ENCODE measurements around the gene TANK. TPM values are rescaled to one million over a fixed set of nuclear protein-coding genes. Genes with fewer than 3 reads are reported as not detected.

Gene TANK
- polyA plus RNA-seq, 3 donors = 72.7 to 91.7 (median 73.5) TPM

GRCh38 chr2:161283926-161284325 lies 123.7 kb downstream of the TANK start:
- no CpG with 5 or more reads among the region's 1 CpG for WGBS (ENCODE audit: insufficient coverage)
- H3K9ac ChIP-seq (ENCODE audit: insufficient read depth, low read length, poor library complexity, severe bottlenecking) = no peak overlapping the region
- Mint-ChIP-seq H3K9me3 (peaks cover 3 to 10% (median 7%) of the 10 kb centered on the region in 7 donors), H3K36me3 (no peaks in the 10 kb centered on the region), H3K4me1 (no peaks in the 10 kb centered on the region), H3K4me3 (no peak overlapping the region), H3K27me3 (ENCODE audit: low read depth in 3 of 3) (no peaks in the 10 kb centered on the region), H3K27ac (no peak overlapping the region)
- no peak overlapping the region for H3K4me2 ChIP-seq (replicated peaks; ENCODE audit: extremely low read depth, low read length, poor library complexity, severe bottlenecking)
- no peaks in the 10 kb centered on the region for H3K36me3 ChIP-seq (replicated peaks in 1 of 2; ENCODE audit: control insufficient read depth in 1 of 2, insufficient read depth in 2 of 2, low read length in 2 of 2)
- no peaks in the 10 kb centered on the region for H3K4me1 ChIP-seq (ENCODE audit: control insufficient read depth in 1 of 2, insufficient read depth in 2 of 2, low read length in 2 of 2)
- intact Hi-C loops (cut with micrococcal nuclease) = no loop called here
- no peaks in the 10 kb centered on the region for H3K79me2 ChIP-seq (ENCODE audit: insufficient read depth, low read length)
- H4K20me1 ChIP-seq (ENCODE audit: insufficient read depth, low read length) = no peaks in the 10 kb centered on the region
- no peak overlapping the region for H2AFZ ChIP-seq (ENCODE audit: insufficient read depth, low read depth, low read length, poor library complexity, severe bottlenecking)
- H3K9me3 ChIP-seq (replicated peaks in 1 of 2; ENCODE audit: control insufficient read depth in 1 of 2, insufficient read depth in 1 of 2, low read length in 2 of 2) = peaks cover 0 to 4% of the 10 kb centered on the region in 2 donors
- no peak overlapping the region for H3K4me3 ChIP-seq (replicated peaks in 1 of 3; ENCODE audit: low read depth in 2 of 3, low read length in 3 of 3)
- no peak overlapping the region for H3K27ac ChIP-seq (ENCODE audit: low read depth in 1 of 2, low read length in 2 of 2)
- H3K27me3 ChIP-seq (ENCODE audit: control insufficient read depth in 2 of 2, insufficient read depth in 2 of 2, low read length in 2 of 2) = no peaks in the 10 kb centered on the region
- TF ChIP-seq CTCF (IDR thresholded peaks at IDR 0.05) = no peak
- DNase-seq = no peak

Other genes with a start within 250 kb of the TANK start
- 10 to 100 TPM in 2 of 3 donors, 1 to 10 TPM in 1; 8.7 to 37.8 (median 29.3) TPM for gene PSMD14, start 148.0 kb downstream of the TANK start, polyA plus RNA-seq

Data from CD14-positive monocyte (primary cell).